Testis (tissue), 2 donors: Measurements from ENCODE around the gene POPDC2.

Experiments
- POLR2A ChIP-seq: fragments of 450-650 bp; IDR thresholded peaks from one replicate; pipeline ENCODE4 v1.6.1; 2017; ENCODE audit warnings: antibody characterized with exemption, mild to moderate bottlenecking, moderate library complexity
- TF ChIP-seq, protein P1 (sequence below), 3 experiments: fragments of 450-650 bp in 2 of 3; fragments of 200-600 bp in 1 of 3; sonication (generic) in 1 of 3; IDR thresholded peaks; one replicate each; pipeline ENCODE4 v1.5.1; 2016 to 2019; ENCODE audit warnings: antibody characterized with exemption in 3 of 3, mild to moderate bottlenecking in 2 of 3, moderate library complexity in 1 of 3

DNA sequence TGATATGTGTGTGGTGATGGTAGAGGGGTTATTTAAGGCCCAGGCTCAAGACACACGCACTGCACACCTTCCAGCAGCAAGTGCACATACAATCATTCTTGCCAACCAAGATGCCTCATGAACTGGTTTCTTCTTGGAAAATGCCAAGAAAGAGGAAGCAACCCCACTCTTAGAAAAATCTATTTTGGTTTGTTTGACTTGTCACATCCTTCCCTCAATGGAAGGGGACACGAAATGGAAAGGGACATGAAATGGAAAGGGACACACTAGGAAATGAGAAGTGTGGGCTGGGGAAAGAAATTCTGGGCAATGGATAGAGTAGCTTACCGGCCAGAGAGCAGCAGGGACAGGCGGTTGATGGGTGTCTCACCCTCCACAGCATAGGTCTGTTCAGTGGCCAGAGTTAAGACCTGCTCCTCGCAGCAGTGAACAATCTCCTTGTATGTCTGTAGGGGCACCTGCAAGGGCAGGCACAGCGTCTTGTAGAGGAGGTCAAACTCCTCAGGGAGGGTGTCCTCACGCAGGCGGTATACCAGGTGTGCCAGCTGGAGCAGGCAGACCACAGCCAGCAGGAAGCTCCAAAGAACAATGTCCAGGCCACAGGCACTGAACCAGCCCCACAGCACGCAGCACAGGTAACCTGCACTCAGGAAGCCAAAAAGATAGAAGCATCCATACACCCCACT lies 640 bp downstream of the POPDC2 start:
- TF ChIP-seq, protein P1, sequence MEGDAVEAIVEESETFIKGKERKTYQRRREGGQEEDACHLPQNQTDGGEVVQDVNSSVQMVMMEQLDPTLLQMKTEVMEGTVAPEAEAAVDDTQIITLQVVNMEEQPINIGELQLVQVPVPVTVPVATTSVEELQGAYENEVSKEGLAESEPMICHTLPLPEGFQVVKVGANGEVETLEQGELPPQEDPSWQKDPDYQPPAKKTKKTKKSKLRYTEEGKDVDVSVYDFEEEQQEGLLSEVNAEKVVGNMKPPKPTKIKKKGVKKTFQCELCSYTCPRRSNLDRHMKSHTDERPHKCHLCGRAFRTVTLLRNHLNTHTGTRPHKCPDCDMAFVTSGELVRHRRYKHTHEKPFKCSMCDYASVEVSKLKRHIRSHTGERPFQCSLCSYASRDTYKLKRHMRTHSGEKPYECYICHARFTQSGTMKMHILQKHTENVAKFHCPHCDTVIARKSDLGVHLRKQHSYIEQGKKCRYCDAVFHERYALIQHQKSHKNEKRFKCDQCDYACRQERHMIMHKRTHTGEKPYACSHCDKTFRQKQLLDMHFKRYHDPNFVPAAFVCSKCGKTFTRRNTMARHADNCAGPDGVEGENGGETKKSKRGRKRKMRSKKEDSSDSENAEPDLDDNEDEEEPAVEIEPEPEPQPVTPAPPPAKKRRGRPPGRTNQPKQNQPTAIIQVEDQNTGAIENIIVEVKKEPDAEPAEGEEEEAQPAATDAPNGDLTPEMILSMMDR (IDR thresholded peaks at IDR 0.05) = no peak
- no peak for TF ChIP-seq POLR2A
